Suppressor macrophage (primary cell): ENCODE results near the gene ACTMAP.
"Not testable (repeated sequence)": the region's sequence is repeated elsewhere in the genome, so short reads cannot be mapped to it uniquely, and the experiment has no call there.

Source experiments
- DNase-seq, 4 experiments: peaks; one replicate each; pipeline ENCODE4 v3.0.0-alpha.2; 2020 to 2022

Gene ACTMAP

GRCh38 chr19:40775632-40776022 is 25.4 kb upstream of the ACTMAP start:
- DNase-seq, result peak in 1 of 4 experiments; percentile 11

- DNase-seq, result no peak
These were observed 24.8 kb upstream of the ACTMAP start, which contains the start of gene MIA for GRCh38 chr19:40774916-40775631. TSS of gene MIA (plus strand) at chr19:40775521. CDS start at chr19:40775543, 22 bp downstream.

GRCh38 chr19:40771101-40771862 is 21.0 kb upstream of the ACTMAP start:
- DNase-seq, result not testable (repeated sequence)

GRCh38 chr19:40768869-40769268 is 18.6 kb upstream of the ACTMAP start:
- peak in 2 of 4 experiments; percentile 47 to 67 for DNase-seq

GRCh38 chr19:40766385-40766784 is 16.1 kb upstream of the ACTMAP start:
- not testable (repeated sequence) for DNase-seq

GRCh38 chr19:40763963-40764362 is 13.7 kb upstream of the ACTMAP start:
- no peak for DNase-seq

GRCh38 chr19:40763526-40763925 is 13.2 kb upstream of the ACTMAP start:
- DNase-seq, result no peak

GRCh38 chr19:40762754-40763470 is 12.6 kb upstream of the ACTMAP start:
- no peak for DNase-seq

- no peak for DNase-seq
These were observed 9.1 kb upstream of the ACTMAP start for GRCh38 chr19:40759352-40759751.

GRCh38 chr19:40758491-40758890 is 8.2 kb upstream of the ACTMAP start:
- no peak for DNase-seq

GRCh38 chr19:40756502-40757110 is 6.3 kb upstream of the ACTMAP start:
- DNase-seq, result no peak

- no peak for DNase-seq
These were observed 5.5 kb upstream of the ACTMAP start for GRCh38 chr19:40755791-40756190.

GRCh38 chr19:40755248-40755624 is 5.0 kb upstream of the ACTMAP start:
- DNase-seq, result peak in 3 of 4 experiments; percentile 12 to 29 (median 21)

- DNase-seq, result peak; percentile 52 to 82 (median 77)
These were observed 4.5 kb upstream of the ACTMAP start for GRCh38 chr19:40754611-40755247.

GRCh38 chr19:40752257-40752781 is 2.0 kb upstream of the ACTMAP start:
- peak in 3 of 4 experiments; percentile 35 to 46 (median 37) for DNase-seq

GRCh38 chr19:40750874-40751537 is 729 bp upstream of the ACTMAP start, which contains the start of gene SNRPA:
TSS of gene SNRPA (plus strand) at chr19:40751203. CDS start at chr19:40751409, 206 bp downstream.
- peak; percentile 98 to 99 (median 99) for DNase-seq

GRCh38 chr19:40747536-40747935 is 2.7 kb downstream of the ACTMAP start:
- DNase-seq, result no peak

GRCh38 chr19:40745402-40745780 is 4.9 kb downstream of the ACTMAP start:
- no peak for DNase-seq

- DNase-seq, result peak in 1 of 4 experiments; percentile 29
These were observed 5.5 kb downstream of the ACTMAP start for GRCh38 chr19:40744554-40745401.

GRCh38 chr19:40743926-40744325 is 6.4 kb downstream of the ACTMAP start:
- DNase-seq, result no peak
